ENCODE data around the gene AARS1.
A peak's percentile ranks its signal among the peaks of the same experiment; 100 is the strongest.
"Not testable (repeated sequence)": the region's sequence is repeated elsewhere in the genome, so short reads cannot be mapped to it uniquely, and the experiment has no call there.

AARS1 gene

GRCh38 chr16:70289229-70290094 lies at the start of gene AARS1:
TSS of gene AARS1 (minus strand) at chr16:70289506. CDS start at chr16:70282763, 6,743 bp downstream.
- Histone ChIP-seq H3K4me1 (ENCODE audit: low read length) (peaks cover 10% of the 10 kb centered on the region), H3K9me3 (ENCODE audit: insufficient read depth, low read length) (no peaks in the 10 kb centered on the region), H4K20me1 (ENCODE audit: insufficient read depth, low read length) (peaks cover 21% of the 10 kb centered on the region), H3K9ac (ENCODE audit: low read length) (peak within 1 kb of the TSS; percentile 95), H3K27ac (ENCODE audit: low read length) (peak within 1 kb of the TSS; percentile 86), H3K79me2 (ENCODE audit: low read length) (peaks cover 46% of the 10 kb centered on the region), H2AFZ (ENCODE audit: low read depth, low read length) (peak within 1 kb of the TSS; percentile 77; the same call in 1 of the 2 replicates), H3K4me3 (ENCODE audit: low read length) (peak within 1 kb of the TSS; percentile 93), H3K4me2 (ENCODE audit: low read length) (peak within 1 kb of the TSS; percentile 80), H3K36me3 (replicated peaks; ENCODE audit: low read depth, low read length) (peaks cover 16% of the 10 kb centered on the region), H3K27me3 (ENCODE audit: low read depth, low read length) (no peaks in the 10 kb centered on the region)
- TF ChIP-seq EZH2phosphoT487 (IDR thresholded peaks at IDR 0.05; ENCODE audit: low read depth) (no peak), CTCF (IDR thresholded peaks at IDR 0.05; ENCODE audit: low read depth, low read length) (no peak)

GRCh38 chr16:70337814-70338213 lies 48.5 kb upstream of the AARS1 start:
- H3K4me2 ChIP-seq (ENCODE audit: low read length) = no peak overlapping the region
- no peak overlapping the region for H2AFZ ChIP-seq (ENCODE audit: low read depth, low read length)
- H3K36me3 ChIP-seq (replicated peaks; ENCODE audit: low read depth, low read length) = peaks cover 10% of the 10 kb centered on the region
- H3K27me3 ChIP-seq (ENCODE audit: low read depth, low read length) = no peaks in the 10 kb centered on the region
- no peak for TF ChIP-seq EZH2phosphoT487 (IDR thresholded peaks at IDR 0.05; ENCODE audit: low read depth)
- no peak for TF ChIP-seq CTCF (IDR thresholded peaks at IDR 0.05; ENCODE audit: low read depth, low read length)
- H3K4me3 ChIP-seq (ENCODE audit: low read length) = no peak overlapping the region
- no peaks in the 10 kb centered on the region for H3K9me3 ChIP-seq (ENCODE audit: insufficient read depth, low read length)
- H3K4me1 ChIP-seq (ENCODE audit: low read length) = no peaks in the 10 kb centered on the region
- H3K27ac ChIP-seq (ENCODE audit: low read length) = no peak overlapping the region
- H3K9ac ChIP-seq (ENCODE audit: low read length) = no peak overlapping the region
- no peaks in the 10 kb centered on the region for H4K20me1 ChIP-seq (ENCODE audit: insufficient read depth, low read length)
- no peaks in the 10 kb centered on the region for H3K79me2 ChIP-seq (ENCODE audit: low read length)

GRCh38 chr16:70332728-70333127 lies 43.4 kb upstream of the AARS1 start:
- not testable (repeated sequence) for H3K27me3 ChIP-seq (ENCODE audit: low read depth, low read length); H3K4me2 ChIP-seq (ENCODE audit: low read length); H4K20me1 ChIP-seq (ENCODE audit: insufficient read depth, low read length); H3K79me2 ChIP-seq (ENCODE audit: low read length); H3K27ac ChIP-seq (ENCODE audit: low read length); H3K9ac ChIP-seq (ENCODE audit: low read length); H3K4me1 ChIP-seq (ENCODE audit: low read length); H2AFZ ChIP-seq (ENCODE audit: low read depth, low read length); H3K9me3 ChIP-seq (ENCODE audit: insufficient read depth, low read length); H3K4me3 ChIP-seq (ENCODE audit: low read length)
- peaks cover 16% of the 10 kb centered on the region for H3K36me3 ChIP-seq (replicated peaks; ENCODE audit: low read depth, low read length)

- H3K36me3 ChIP-seq (replicated peaks; ENCODE audit: low read depth, low read length) = peaks cover 16% of the 10 kb centered on the region
Observed at GRCh38 chr16:70331588-70332358, 42.5 kb upstream of the AARS1 start.

More at GRCh38 chr16:70331588-70332358, 42.5 kb upstream of the AARS1 start:
- Histone ChIP-seq H3K27me3 (ENCODE audit: low read depth, low read length) (no peaks in the 10 kb centered on the region), H3K9me3 (ENCODE audit: insufficient read depth, low read length) (no peaks in the 10 kb centered on the region), H2AFZ (ENCODE audit: low read depth, low read length) (no peak overlapping the region), H3K4me3 (ENCODE audit: low read length) (no peak overlapping the region), H3K9ac (ENCODE audit: low read length) (no peak overlapping the region), H3K79me2 (ENCODE audit: low read length) (no peaks in the 10 kb centered on the region), H3K4me1 (ENCODE audit: low read length) (no peaks in the 10 kb centered on the region), H4K20me1 (ENCODE audit: insufficient read depth, low read length) (no peaks in the 10 kb centered on the region), H3K27ac (ENCODE audit: low read length) (no peak overlapping the region), H3K4me2 (ENCODE audit: low read length) (no peak overlapping the region)
- TF ChIP-seq CTCF (IDR thresholded peaks at IDR 0.05; ENCODE audit: low read depth, low read length) (peak; percentile 61), EZH2phosphoT487 (IDR thresholded peaks at IDR 0.05; ENCODE audit: low read depth) (no peak)

Measured in OCI-LY3 (cell line).